Thyroid gland (tissue), 4 donors: ENCODE measurements around the gene ARHGEF4.

ENCODE experiments used
- CTCF ChIP-seq, 6 experiments: fragments of 200-600 bp in 3 of 6; fragments of 450-650 bp in 3 of 6; sonication (generic) in 3 of 6; IDR thresholded peaks; one replicate each; pipeline ENCODE4 v1.5.1; 2016 to 2019; ENCODE audit warnings: antibody characterized with exemption in 6 of 6, mild to moderate bottlenecking in 2 of 6, inconsistent platforms in 1 of 6, moderate library complexity in 1 of 6
- POLR2A ChIP-seq, 2 donors: fragments of 450-650 bp; IDR thresholded peaks; one replicate each; pipeline ENCODE4 v1.6.1; 2017; ENCODE audit warnings: antibody characterized with exemption in 2 of 2, mild to moderate bottlenecking in 2 of 2, moderate library complexity in 1 of 2

GRCh38 chr2:130872741-130873125 is 36.0 kb downstream of the ARHGEF4 start:
- TF ChIP-seq CTCF (IDR thresholded peaks at IDR 0.05) = no peak
- no peak for TF ChIP-seq POLR2A (IDR thresholded peaks at IDR 0.05)
